HG03045 (cell line): ENCODE measurements around the gene PLEKHA1.

Source experiments
- ATAC-seq: cut with Tn5 transposase; IDR thresholded peaks from one replicate; pipeline ENCODE4 v1.9.1; 2021; ENCODE audit warnings: mild to moderate bottlenecking, moderate library complexity; ENCODE audit not compliant: unreplicated experiment

PLEKHA1 gene

DNA sequence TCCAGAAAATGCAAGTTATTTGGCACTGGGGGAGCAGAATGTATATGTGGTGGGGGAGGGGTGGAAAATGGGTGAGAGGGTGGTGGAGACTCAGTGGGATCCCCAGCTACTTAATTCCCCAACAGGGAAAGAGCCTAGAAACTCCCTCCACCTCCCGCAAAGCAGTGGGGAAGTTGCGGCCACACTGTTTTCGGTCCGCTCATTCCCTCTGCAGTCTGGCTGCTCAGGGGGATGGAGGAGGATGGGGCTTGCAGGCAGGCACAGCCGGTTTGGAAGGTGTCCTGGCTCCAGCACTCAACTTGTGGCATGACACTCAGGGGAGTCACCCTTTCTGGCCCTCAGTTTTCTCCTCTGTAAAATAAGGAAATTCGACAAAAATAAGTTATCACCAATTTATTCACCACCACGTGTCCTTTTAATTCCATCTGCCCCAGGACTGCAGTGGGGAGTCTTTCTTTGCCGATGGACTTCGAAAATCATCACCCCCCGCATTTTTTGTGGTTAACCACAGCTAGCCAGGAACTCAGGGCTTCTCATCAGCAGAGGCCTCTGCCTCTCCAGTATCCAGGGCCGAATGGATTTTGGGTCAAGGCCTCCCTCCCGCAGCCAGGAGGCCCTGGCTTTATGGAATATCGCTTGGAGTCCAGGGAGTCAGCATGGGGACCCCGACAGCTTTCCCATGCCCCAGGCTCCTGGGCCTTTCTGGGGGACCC, 85.2 kb downstream of the PLEKHA1 start:
- no peak for ATAC-seq

DNA sequence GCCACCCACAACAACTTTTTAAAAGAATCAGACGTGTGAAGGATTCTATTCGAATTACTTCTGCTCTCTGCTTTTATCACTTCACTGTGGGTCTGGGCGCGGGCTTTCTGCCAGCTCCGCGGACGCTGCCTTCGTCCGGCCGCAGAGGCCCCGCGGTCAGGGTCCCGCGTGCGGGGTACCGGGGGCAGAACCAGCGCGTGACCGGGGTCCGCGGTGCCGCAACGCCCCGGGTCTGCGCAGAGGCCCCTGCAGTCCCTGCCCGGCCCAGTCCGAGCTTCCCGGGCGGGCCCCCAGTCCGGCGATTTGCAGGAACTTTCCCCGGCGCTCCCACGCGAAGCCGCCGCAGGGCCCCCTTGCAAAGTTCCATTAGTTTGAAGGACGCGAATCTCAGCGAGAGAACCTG, 86.4 kb downstream of the PLEKHA1 start:
- ATAC-seq = no peak

DNA sequence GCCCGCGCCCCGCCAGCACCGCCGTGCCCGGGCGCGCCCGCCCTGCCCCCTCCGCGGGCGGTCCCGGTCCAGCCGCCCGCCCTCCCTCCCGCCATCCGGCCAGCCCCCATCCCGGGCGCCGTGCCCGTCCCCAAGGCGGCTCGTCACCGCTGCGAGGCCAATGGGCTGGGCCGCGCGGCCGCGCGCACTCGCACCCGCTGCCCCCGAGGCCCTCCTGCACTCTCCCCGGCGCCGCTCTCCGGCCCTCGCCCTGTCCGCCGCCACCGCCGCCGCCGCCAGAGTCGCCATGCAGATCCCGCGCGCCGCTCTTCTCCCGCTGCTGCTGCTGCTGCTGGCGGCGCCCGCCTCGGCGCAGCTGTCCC, 86.8 kb downstream of the PLEKHA1 start, which contains the start of gene HTRA1:
Gene HTRA1 (plus strand): TSS at position 187 of the 362 bp plus-strand sequence. CDS start 100 bp downstream, at position 287.
- ATAC-seq = no peak

DNA sequence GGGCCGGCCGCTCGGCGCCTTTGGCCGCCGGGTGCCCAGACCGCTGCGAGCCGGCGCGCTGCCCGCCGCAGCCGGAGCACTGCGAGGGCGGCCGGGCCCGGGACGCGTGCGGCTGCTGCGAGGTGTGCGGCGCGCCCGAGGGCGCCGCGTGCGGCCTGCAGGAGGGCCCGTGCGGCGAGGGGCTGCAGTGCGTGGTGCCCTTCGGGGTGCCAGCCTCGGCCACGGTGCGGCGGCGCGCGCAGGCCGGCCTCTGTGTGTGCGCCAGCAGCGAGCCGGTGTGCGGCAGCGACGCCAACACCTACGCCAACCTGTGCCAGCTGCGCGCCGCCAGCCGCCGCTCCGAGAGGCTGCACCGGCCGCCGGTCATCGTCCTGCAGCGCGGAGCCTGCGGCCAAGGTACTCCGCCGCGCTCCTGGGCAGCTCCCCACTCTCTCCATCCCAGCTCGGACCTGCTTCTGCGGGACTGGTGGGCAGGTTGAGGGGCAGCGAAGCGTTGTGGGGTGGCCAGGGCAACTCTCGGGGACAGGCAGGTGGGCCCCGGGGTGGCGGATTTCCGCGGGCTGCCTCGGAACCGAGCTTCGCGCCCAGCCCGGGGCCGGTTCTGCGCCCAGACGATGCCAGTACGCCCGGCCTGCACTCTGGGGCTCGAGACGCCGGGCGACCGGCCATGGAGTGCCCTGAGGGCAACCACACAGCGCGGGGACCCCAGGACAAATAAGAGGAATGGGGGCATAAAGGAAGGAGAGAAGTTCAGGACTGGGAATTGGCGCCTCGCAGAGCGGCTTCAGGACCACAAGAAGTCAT, 87.4 kb downstream of the PLEKHA1 start:
- ATAC-seq = no peak

DNA sequence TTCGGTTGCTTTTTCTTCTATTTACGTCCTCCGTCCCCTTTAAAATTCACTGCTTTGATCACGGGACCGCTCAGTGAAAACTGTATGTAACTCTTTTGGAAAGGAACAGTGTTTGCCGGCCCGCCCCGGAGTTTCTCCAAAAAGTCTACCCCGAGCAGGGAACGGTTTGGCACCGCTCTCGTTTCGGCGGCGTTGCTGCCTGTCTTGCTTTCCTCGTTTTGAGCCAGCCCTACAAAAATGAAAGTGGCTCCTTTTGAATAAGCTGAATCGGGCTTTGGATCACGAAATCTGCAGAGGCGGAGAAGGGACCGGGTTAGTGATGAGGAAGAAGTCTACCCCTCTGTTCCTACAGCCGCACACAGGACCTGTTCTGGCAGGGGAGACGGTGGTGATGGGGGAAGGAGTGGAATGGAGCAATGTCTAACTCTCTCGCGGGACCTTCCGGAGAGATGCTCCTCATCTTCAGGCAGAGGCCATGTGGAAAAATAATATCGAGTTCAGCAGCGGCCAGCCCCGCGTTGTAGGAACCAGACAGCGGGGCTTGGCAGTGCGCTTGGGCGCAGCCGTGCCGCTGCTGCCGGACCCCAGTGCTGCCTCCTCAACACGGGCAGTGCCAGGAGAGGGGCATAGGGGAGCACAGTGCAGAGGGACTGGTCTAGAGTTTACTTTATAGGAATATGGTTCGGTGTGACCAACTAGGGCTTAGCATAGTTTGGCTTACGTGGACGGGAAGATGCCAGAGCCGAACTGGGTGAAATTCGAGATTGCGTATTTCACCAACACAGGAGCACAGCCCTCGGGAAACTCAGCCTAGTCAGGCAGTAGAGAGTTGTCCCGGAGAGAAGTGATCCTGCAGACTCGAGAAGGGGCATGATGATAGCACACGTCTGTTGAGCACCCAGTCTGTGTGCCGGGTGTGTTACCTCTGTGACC, 88.3 kb downstream of the PLEKHA1 start:
- ATAC-seq = no peak

DNA sequence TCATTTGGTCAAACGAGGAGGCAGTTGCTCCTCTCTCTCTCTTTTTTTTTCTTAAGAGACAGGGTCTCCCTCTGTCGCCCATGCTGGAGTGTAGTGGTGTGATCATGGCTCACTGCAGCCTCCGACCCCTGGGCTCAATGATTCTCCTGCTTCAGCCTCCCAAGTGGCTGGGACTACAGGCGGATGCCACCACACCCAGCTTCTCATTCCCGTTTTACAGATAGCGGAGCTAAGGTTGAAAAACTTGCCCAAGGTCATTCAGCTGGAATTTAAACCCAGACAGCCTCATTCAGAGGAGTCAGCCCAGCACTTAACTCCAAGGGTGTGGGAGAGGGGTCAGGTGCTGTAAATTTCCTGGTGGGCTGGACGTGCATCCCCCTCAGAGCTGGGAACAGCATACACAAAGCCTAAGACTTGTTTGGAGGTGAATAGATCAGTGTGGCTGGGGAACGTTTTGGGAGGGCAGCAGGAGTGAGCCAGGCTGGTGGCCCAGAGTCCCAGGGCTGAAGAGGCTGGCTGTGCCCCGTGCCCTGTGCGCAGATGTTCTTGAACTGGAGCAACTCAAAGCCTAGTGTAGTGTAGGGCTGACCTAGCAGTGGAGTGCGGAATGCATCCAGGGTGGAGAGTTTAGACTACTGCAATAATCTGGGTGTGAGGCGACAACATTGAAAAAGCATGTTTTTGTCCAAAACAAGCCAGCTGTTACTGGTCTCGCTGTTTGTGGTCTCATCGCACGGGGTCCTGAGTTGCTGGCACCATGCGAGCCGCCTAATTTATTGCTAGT, 89.2 kb downstream of the PLEKHA1 start:
- ATAC-seq = no peak

DNA sequence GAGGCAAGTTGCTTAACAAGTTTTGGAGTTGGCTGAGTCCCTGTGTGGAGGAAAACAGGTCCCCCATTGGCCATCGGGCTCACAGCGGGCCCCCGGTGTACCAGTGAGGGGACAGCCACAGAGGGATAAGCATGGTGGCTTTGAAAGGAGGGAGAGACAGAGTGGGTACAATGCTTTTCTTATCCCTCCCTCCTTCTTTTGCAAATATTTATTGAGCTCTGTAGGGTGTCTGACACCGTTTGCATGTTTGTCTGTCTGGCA, 89.7 kb downstream of the PLEKHA1 start:
- ATAC-seq = no peak

DNA sequence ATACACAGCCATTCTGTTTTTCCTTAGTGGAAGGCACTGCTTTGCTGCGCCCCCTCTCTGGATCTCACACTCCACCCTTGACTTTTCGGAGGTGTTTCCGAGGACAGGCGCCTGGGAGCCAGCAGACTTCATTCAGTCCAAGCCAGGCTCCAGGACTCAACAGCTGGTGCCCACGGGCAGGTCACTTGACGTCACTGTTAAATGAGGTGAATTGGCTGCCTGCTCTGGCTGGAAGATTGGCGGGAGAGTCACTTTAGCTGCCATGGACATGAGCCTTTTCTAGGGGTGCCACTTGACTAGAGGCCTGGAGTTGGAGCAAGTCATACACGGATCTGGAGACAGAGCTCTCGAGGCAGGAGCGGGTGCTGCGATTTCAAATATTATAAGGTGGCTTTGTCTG, 90.1 kb downstream of the PLEKHA1 start:
- ATAC-seq = no peak

DNA sequence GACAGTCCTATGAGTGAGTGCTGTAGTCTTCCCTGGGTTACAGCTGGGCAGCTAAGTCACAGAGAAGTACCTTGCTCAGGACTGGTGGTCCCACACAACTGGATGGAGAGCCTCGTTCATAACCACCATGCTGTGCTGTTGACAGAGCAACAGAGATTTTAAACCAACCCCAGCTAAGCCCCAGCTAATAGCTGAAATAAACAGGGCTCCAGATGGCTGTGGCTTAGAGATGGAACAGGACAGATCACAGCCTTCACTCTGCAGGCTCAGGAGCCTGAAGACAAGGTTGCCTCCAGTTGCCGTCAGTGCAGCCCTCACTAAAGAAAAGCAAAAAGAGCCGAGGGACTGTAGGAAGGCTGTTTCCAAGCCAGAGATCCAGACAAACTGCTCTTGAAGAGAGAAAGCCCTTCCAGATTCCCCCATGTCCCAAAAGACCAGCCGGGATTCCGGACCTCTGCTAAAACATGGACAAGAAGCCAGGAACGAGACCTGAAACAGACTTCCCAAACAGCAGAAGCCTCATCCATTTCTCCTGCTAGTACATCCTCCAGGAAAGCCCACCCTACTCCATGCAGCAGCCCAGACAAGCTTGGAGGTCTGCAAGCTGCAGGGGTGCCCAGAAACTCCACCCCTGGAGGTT, 91.0 kb downstream of the PLEKHA1 start:
- no peak for ATAC-seq

DNA sequence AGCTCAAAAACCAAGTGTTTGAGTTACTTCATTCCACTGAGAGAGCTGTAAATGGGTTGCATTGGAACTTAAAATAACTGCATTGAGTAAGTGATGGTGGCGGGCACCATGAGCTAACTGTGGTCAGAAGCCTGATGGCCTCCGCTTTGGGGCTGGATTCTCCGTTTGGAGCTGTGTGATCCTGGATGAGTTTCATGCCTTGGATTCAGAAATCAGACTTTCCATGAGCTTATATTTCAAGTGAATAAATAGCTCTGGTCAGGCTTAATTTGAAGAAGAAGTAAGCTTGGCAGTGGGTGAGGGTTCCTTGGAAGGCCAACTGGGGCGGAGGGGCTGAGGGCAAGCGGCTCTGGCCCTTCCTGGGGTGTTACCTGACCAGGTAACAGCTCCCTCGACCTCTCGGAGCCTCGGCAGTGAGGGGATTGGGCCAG, 92.5 kb downstream of the PLEKHA1 start:
- ATAC-seq = no peak

DNA sequence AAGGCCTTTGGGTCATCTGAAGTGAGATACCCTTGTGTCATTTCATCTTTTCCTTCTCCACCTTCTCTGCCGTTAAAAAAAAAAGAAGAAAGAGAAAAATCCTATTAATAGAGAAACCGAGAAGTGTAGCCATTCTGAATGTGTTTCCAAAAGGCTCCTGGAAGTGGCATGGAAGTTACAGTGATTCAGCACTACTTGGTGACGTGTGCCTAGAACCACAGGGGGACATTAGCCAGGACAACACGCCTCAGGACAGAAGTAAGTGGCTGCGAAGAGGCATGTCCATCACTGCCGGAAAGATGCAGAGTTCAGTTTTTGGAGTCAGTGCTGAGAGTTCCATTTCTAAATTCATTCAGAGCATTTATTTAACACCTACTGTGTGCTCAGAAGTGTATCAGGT, 93.2 kb downstream of the PLEKHA1 start:
- ATAC-seq = no peak

DNA sequence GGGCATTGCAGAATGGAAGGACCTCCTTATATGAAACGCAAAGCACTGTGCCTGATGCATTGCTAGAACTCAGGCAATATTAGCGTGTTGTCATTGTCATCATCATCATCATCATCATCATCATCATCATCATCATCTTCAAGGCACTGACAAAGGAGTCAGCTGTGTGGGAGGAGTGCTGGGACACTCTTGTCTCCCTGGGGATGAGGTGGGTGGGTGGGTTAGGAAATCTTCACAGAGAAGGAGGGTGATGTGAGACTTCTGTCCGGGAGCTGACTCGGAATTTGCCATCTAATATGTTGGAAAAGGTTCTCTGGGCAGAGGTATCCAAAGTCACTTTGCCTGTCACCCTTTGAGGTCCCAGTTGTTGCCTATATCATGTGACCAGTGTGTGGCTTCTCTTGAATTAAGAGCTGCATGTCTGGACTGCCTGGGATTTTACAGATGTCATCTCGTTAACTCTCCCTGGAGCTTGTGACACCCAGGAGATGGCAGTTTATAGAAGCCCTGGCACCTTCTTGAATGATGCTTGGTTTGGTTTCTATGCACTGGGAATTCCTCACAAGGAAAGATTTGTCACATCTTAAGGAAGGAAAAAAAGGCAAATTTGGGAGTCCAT, 93.9 kb downstream of the PLEKHA1 start:
- ATAC-seq = no peak

DNA sequence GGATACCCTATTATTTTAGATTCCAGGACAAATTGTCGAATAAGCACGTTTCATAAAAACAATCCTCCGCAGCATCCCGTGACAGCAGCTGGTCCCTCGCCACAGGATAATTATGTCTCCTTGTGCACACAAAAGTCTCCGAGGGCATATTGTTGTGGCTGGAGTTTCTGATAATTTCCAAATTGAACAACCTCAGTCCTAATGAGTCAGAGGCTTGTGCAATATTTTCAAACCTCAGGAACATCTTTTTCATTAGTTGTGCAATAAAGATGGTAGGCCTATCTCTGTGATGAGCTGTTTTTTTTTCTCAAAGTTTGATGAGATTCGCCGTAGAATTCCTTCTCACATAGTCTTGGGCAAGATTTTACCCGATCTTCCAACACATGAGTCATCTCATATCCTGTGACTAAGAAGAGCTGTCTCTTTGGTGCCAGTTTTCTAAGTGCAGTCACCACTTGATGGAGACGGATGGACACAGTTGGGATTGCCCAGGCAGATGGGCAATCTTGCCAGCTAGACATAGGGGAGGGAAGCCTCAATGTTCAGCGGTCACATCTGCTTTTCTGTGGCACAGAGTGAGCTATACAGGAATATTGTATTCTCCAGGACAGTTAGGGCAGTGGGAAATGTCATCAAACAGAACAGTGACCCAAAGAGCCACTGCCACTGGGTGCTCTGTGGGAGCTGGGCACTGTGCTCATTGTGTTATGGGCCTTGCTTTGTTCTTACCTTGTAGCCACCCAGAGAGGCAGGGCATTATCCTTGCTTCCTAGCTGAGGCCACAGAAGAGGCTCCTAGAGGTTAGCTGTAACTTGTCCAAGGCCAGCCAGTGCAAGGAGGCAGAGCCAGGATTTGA, 94.6 kb downstream of the PLEKHA1 start:
- no peak for ATAC-seq

DNA sequence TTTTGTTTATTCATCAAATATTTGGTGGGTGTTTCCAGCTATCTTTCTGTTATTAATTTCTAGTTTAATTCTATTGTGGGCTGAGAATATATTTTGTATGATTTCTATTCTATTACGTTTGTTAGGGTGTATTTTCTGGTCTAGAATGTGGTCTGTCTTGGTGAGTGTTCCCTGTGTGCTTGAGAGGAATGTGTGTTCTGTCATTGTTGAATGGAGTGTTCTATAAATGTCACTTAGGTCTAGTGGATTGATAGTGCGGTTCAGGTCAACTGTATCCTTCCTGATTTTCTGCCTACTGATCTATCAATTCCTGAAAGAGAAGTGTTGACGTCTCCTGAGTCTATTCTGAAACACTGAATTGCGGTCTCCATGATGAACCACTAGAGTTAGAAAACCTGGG, 95.3 kb downstream of the PLEKHA1 start:
- ATAC-seq = no peak

DNA sequence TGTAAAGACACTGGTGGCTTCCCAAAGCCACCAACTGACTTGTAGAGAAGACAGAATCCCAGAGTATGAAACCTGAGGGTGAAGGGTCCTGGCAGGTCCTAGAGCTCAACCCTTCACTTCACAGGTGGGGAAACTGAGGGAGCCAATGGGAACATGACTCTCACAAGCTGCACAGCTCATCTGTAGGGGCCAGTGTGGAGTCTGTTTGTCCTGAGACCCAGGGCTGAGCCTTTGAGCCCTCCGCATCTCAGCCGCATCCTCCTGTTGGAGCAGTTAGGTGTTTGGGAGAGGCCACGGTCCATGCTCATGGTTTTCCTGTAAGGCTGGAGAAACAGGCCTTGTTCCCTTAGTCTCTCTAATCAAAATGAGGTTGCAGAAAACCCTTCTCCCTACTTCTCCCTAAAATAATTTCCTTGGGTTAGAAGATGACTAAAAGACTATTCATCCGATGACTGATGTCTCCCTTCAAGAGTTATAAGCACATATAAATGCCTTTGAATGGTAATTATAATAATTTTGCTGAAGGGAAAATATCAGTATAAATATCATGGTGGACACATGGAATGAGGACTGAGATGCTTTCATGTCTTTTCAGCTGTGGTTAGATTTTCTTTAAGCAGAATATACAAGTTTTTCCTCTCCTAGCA, 97.1 kb downstream of the PLEKHA1 start:
- no peak for ATAC-seq

DNA sequence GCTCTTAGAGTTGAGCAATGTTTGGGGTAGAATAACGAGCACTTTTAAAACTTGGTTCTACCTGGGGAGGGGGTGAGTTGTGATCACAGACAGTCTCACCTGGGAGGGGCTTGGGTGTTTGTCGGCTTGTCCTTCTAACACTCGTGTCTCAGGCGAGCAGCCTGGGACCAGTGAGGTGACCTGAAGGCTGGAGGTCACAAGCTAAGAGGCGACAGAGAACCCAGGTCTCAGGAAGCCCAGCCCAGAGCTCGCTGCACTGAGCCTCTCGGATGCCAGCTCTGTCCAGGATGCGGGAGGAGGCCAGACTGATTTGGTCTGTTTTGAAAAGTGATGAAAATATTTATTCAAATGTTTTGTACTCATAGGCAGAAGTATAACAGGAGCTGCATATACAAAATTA, 98.6 kb downstream of the PLEKHA1 start:
- ATAC-seq = no peak

DNA sequence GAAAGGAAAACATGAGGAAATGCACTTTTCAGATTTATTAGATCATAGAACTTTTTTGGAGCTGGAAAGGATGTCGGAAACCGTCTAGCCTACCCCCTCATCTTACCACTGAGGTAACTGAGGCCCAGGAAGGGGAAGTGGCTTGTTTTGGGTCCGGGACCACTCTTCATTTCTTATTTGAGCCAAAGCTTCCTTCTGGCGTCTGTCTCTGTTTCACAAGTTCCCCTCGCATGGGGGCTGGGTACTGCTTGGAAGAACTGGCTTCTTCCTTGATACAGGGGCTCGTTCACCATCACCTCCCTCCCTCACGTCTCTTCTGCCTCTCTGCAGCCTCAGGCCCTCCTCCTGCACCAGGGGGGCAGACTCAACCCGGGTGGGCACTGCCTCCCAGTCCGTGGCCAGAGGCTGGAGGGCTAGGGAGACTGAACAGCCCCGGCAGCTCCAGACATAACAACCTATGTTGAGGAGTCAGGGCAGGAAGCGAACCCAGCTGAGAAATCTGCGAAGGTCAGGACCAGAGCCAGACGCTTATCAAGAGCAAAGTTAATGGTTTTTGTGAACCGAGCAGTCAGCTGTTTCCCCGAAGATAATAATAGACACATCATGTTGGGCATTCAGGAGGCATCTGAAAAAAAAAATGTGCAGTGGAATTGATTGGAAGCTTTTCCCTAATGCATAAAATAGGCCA, 99.8 kb downstream of the PLEKHA1 start:
- no peak for ATAC-seq

DNA sequence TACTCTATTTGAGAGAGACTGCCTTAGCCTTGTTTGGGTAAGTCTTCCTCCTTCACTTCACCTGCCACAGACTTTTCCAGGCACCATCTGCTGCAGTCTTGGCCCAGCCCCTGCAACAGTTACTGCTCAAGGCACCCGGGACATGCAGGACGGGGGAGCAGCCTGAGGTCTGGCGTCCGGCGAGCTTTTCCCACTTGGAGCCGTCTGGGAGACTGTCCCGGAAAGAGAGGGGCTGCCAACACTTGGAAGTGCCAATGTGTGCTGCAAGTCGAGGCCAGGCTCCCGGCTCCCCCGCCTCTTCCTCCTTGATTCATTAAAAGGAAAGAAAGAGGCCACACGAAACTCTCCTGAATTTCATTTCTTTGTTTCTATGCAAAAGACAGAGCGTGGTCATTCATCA, 100.6 kb downstream of the PLEKHA1 start:
- ATAC-seq = no peak
